Mesothelial cell of epicardium (in vitro differentiated cells): ENCODE results near the gene EMP3. TPM values are rescaled to one million over a fixed set of nuclear protein-coding genes. Genes with fewer than 3 reads are reported as not detected.
"Not testable (repeated sequence)": the region's sequence is repeated elsewhere in the genome, so short reads cannot be mapped to it uniquely, and the experiment has no call there.

Experiments
- DNase-seq, 2 experiments: peaks; one replicate each; pipeline ENCODE4 v3.0.0; 2021; ENCODE audit warnings: low spot score in 2 of 2; ENCODE audit not compliant: unreplicated experiment in 2 of 2
- H3K27ac Mint-ChIP-seq: 2 replicates; pipeline ENCODE4 v1.8.0; 2021; ENCODE audit warnings: mixed read lengths
- H3K27me3 Mint-ChIP-seq: 2 replicates; pipeline ENCODE4 v1.8.0; 2021; ENCODE audit warnings: low read depth, mixed read lengths
- H3K36me3 Mint-ChIP-seq: 2 replicates; pipeline ENCODE4 v1.8.0; 2021; ENCODE audit warnings: mixed read lengths
- H3K4me1 Mint-ChIP-seq: 2 replicates; pipeline ENCODE4 v1.8.0; 2021; ENCODE audit warnings: mixed read lengths
- H3K4me3 Mint-ChIP-seq: 2 replicates; pipeline ENCODE4 v1.8.0; 2021; ENCODE audit warnings: mild to moderate bottlenecking, moderate library complexity, mixed read lengths
- H3K9me3 Mint-ChIP-seq: 2 replicates; pipeline ENCODE4 v1.8.0; 2021; ENCODE audit warnings: mixed read lengths
- total RNA-seq: library from RNA; stranded (reverse); gene quantifications from 3 replicates; pipeline ENCODE4 v1.2.1, GENCODE V29; 2021
- TF ChIP-seq, protein P1 (sequence below): fragments of 200-600 bp; sonication (generic); IDR thresholded peaks from one replicate; pipeline ENCODE4 v1.5.0; 2021; ENCODE audit warnings: antibody characterized with exemption; ENCODE audit not compliant: unreplicated experiment

The EMP3 gene
- total RNA-seq, 1 donor from 2014 or later, result 52.5 TPM

DNA sequence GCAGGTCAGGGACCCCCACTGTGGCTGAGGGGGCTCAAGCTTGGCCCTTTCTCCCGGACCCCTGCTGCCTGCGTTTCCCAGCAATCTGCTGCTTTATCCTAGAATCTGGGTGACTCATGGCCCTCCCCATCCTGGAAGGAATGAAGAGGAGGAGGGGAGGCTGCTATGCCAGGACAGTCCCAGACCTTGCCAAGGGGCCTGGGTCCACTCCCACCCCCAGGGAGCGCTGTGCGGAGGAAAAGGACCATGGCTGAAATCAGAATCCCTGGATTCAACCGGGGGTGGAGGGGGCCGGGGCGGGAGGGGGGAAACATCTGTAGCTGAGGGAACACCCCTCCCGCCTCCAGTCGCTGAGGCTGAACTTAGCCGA lies 35.0 kb upstream of the EMP3 start:
- H3K4me1 Mint-ChIP-seq, result peaks cover 8% of the 10 kb centered on the region
- H3K36me3 Mint-ChIP-seq, result peaks cover 24% of the 10 kb centered on the region
- H3K27me3 Mint-ChIP-seq, result peaks cover 3% of the 10 kb centered on the region
- DNase-seq, result no peak
- H3K9me3 Mint-ChIP-seq, result peaks cover 13% of the 10 kb centered on the region
- H3K4me3 Mint-ChIP-seq, result peak overlapping the region; percentile 73
- H3K27ac Mint-ChIP-seq, result no peak overlapping the region
- TF ChIP-seq, protein P1, sequence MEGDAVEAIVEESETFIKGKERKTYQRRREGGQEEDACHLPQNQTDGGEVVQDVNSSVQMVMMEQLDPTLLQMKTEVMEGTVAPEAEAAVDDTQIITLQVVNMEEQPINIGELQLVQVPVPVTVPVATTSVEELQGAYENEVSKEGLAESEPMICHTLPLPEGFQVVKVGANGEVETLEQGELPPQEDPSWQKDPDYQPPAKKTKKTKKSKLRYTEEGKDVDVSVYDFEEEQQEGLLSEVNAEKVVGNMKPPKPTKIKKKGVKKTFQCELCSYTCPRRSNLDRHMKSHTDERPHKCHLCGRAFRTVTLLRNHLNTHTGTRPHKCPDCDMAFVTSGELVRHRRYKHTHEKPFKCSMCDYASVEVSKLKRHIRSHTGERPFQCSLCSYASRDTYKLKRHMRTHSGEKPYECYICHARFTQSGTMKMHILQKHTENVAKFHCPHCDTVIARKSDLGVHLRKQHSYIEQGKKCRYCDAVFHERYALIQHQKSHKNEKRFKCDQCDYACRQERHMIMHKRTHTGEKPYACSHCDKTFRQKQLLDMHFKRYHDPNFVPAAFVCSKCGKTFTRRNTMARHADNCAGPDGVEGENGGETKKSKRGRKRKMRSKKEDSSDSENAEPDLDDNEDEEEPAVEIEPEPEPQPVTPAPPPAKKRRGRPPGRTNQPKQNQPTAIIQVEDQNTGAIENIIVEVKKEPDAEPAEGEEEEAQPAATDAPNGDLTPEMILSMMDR, result no peak

GRCh38 chr19:48290771-48291488 lies 34.4 kb upstream of the EMP3 start:
- H3K27ac Mint-ChIP-seq, result peak overlapping the region; percentile 53
- TF ChIP-seq, protein P1, result peak; percentile 98
- H3K27me3 Mint-ChIP-seq, result peaks cover 3% of the 10 kb centered on the region
- peaks cover 8% of the 10 kb centered on the region for H3K4me1 Mint-ChIP-seq
- H3K9me3 Mint-ChIP-seq, result peaks cover 10% of the 10 kb centered on the region
- H3K4me3 Mint-ChIP-seq, result peak overlapping the region; percentile 73
- peak; percentile 71 to 92 for DNase-seq
- peaks cover 18% of the 10 kb centered on the region for H3K36me3 Mint-ChIP-seq

- DNase-seq, H3K4me1 Mint-ChIP-seq, H3K27ac Mint-ChIP-seq, H3K9me3 Mint-ChIP-seq, H3K27me3 Mint-ChIP-seq: not testable (repeated sequence)
- peaks cover 13% of the 10 kb centered on the region for H3K36me3 Mint-ChIP-seq
- H3K4me3 Mint-ChIP-seq, result peak overlapping the region; percentile 73
Measured at GRCh38 chr19:48291489-48291815, 33.9 kb upstream of the EMP3 start.

- TF ChIP-seq, protein P1, result no peak
- Mint-ChIP-seq H3K36me3 (peaks cover 7% of the 10 kb centered on the region), H3K27me3 (peaks cover 3% of the 10 kb centered on the region), H3K27ac (no peak overlapping the region), H3K4me3 (no peak overlapping the region), H3K4me1 (peaks cover 8% of the 10 kb centered on the region), H3K9me3 (no peaks in the 10 kb centered on the region)
- DNase-seq, result no peak
Measured at GRCh38 chr19:48292798-48293197, 32.6 kb upstream of the EMP3 start.

DNA sequence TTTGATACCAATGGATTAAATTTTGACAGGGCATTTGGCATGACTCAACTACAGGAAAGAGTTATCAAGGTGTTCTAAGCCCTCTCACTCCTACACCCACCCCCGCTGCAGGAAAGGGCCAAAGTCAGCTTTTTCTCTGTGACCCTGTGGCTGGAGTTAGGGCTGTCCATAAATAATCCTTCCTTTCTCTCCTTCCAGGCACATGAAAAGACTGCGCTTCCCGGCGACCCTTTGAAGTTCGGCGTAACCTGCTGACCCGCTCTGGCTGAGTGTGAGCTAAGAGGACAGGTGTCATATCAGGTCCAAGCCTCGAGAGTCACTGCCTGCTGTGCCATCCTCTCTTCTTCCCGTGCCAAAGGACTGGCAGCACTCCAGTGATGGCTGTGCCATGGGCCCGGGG lies 29.9 kb upstream of the EMP3 start:
- TF ChIP-seq, protein P1, result no peak
- Mint-ChIP-seq H3K27me3 (peaks cover 3% of the 10 kb centered on the region), H3K4me3 (no peak overlapping the region), H3K4me1 (peaks cover 8% of the 10 kb centered on the region), H3K27ac (no peak overlapping the region), H3K9me3 (no peaks in the 10 kb centered on the region), H3K36me3 (no peaks in the 10 kb centered on the region)
- DNase-seq, result no peak

DNA sequence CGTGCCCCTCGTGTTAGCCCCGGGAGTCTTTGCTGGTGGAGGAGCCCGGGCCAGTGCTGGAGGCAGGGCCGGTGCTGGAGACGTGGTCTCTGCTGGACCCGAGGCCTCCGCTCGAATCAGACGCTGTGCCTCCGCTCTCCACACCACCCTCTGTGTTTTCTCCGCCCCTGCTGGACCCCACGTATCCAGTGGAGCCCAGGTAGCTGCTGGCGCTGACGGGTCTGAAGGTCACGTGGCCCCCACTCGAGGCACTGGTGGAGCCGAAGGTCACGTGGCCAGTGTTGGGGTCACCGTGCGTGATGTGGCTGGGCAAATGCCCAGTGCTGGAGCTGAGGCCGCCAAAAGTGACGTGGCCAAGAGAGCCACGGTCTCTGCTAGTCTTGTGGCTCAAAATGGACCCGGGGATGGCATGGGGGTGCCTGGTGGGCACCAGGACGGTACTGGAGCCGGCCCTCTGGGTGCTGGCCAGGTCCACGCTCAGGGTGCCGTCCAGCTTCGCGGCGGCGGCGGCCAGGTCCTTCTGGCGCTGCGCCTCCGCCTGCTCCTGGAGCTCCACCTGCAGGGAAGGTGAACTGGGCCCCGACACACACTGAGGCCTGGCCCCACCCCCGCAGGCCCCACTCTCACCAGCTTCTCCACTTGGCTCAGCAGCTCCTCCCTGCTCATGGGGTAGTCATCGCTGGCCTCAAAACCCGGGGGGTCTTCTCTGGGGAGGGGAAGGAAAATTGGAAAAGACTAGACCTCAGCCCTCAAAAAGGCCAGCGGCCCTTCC lies 28.2 kb upstream of the EMP3 start:
- no peaks in the 10 kb centered on the region for H3K36me3 Mint-ChIP-seq
- TF ChIP-seq, protein P1, result no peak
- H3K27ac Mint-ChIP-seq, result no peak overlapping the region
- H3K9me3 Mint-ChIP-seq, result no peaks in the 10 kb centered on the region
- H3K27me3 Mint-ChIP-seq, result no peaks in the 10 kb centered on the region
- H3K4me1 Mint-ChIP-seq, result no peaks in the 10 kb centered on the region
- DNase-seq, result no peak
- H3K4me3 Mint-ChIP-seq, result no peak overlapping the region
